ENCODE measurements around the gene GGT6.

DNA sequence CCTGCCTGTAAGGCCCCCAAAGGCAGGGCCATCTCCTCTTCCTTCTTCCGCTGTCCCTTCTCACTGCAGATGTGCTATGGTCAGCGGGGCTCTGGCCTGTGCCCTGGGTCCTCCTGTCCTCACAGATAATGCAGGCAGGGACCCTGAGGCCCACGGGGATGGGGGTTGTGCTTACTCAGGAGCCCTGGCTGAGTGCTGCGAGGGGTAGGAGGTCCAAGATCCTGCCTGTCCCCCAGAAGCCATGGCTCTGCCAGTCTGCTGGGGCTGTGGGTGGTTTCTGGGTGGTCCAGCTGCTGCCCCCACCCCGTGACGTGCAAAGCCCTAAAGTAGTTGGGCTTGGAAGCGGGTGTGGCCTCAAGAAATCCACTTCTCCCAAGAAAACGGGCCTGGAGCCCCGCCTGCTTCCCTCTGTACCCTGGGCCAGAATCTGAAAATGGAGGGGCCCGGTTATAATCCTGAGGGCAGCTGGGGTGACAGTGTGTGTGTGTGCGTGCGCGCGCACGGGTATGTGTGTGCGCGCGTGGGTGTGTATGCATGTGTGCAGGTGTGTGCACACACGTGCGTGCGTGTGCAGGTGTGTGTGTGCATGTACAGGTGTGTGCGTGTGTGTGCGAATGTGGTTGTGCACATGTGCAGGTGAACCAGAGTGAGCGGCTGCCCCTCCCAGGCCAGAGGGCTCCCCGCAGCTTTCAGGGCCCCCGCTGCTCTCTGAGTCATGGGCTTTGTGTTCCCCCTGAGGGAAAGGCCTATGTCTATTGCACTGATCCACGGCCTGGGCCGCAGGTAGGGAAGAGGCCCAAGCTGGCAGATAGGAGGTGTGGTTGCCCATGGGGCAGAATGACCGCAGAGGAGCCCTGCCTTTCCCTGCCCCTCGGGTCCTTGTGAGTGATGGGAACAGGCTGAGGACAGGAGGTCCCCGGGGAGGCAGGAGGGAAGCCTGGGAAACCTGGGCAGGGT is 47.9 kb downstream of the GGT6 start:
- TF ChIP-seq, protein P1, sequence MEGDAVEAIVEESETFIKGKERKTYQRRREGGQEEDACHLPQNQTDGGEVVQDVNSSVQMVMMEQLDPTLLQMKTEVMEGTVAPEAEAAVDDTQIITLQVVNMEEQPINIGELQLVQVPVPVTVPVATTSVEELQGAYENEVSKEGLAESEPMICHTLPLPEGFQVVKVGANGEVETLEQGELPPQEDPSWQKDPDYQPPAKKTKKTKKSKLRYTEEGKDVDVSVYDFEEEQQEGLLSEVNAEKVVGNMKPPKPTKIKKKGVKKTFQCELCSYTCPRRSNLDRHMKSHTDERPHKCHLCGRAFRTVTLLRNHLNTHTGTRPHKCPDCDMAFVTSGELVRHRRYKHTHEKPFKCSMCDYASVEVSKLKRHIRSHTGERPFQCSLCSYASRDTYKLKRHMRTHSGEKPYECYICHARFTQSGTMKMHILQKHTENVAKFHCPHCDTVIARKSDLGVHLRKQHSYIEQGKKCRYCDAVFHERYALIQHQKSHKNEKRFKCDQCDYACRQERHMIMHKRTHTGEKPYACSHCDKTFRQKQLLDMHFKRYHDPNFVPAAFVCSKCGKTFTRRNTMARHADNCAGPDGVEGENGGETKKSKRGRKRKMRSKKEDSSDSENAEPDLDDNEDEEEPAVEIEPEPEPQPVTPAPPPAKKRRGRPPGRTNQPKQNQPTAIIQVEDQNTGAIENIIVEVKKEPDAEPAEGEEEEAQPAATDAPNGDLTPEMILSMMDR (optimal IDR thresholded peaks at IDR 0.05 in 1 of 3, IDR thresholded peaks at IDR 0.05 in 1 of 3, conservative IDR thresholded peaks at IDR 0.05 in 1 of 3; ENCODE audit: extremely low read depth in 1 of 3, insufficient read depth in 2 of 3, low read length in 3 of 3) = no peak
- TF ChIP-seq EZH2 (IDR thresholded peaks at IDR 0.05; ENCODE audit: low read length) = no peak

Measured in keratinocyte (primary cell).